NB4 (cell line): ENCODE data around the gene HFE.

Source experiments
- DNase-seq: peaks from one replicate; pipeline ENCODE4 v3.0.0; 2010; ENCODE audit warnings: low read depth
- H3K4me3 ChIP-seq: one replicate; pipeline ENCODE4 v1.5.1; 2011; ENCODE audit warnings: mild to moderate bottlenecking, low read depth, low read length, moderate library complexity
- MAX ChIP-seq: IDR thresholded peaks from 2 replicates; pipeline ENCODE4 v1.6.1; 2011; ENCODE audit warnings: low read depth, low read length
- MYC ChIP-seq: IDR thresholded peaks from 2 replicates; pipeline ENCODE4 v1.6.1; 2011; ENCODE audit warnings: low read depth, low read length
- POLR2A ChIP-seq: IDR thresholded peaks from 2 replicates; pipeline ENCODE4 v1.6.1; 2011; ENCODE audit warnings: mild to moderate bottlenecking; ENCODE audit not compliant: insufficient read length; ENCODE audit errors: extremely low read depth
- TF ChIP-seq, protein P1 (sequence below): IDR thresholded peaks from one replicate; pipeline ENCODE4 v1.5.1; 2012; ENCODE audit warnings: low read depth, low read length

Gene HFE

DNA sequence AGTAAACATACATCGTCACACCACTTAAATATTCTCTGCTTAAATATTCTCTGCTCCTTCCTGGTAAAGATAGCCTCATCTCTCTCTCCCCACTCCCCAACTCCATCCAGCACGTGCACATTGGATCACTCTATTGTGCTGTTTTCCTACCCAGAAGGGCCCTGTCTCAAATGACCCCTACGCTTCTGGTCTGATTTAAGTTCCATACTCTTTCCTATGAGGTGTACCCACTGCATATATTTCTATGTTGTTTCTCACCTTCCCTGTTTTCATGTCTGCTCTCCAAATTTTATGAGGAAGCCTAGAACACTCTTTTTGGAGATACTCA lies 53.7 kb downstream of the HFE start:
- no peak for DNase-seq
- H3K4me3 ChIP-seq, result no peak overlapping the region
- TF ChIP-seq POLR2A (no peak), MYC (no peak), MAX (no peak)
- TF ChIP-seq, protein P1, sequence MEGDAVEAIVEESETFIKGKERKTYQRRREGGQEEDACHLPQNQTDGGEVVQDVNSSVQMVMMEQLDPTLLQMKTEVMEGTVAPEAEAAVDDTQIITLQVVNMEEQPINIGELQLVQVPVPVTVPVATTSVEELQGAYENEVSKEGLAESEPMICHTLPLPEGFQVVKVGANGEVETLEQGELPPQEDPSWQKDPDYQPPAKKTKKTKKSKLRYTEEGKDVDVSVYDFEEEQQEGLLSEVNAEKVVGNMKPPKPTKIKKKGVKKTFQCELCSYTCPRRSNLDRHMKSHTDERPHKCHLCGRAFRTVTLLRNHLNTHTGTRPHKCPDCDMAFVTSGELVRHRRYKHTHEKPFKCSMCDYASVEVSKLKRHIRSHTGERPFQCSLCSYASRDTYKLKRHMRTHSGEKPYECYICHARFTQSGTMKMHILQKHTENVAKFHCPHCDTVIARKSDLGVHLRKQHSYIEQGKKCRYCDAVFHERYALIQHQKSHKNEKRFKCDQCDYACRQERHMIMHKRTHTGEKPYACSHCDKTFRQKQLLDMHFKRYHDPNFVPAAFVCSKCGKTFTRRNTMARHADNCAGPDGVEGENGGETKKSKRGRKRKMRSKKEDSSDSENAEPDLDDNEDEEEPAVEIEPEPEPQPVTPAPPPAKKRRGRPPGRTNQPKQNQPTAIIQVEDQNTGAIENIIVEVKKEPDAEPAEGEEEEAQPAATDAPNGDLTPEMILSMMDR, result no peak

GRCh38 chr6:26141378-26141904 lies 54.2 kb downstream of the HFE start:
- no peak for DNase-seq
- TF ChIP-seq MAX (no peak), POLR2A (no peak), MYC (no peak)
- TF ChIP-seq, protein P1, result no peak
- no peak overlapping the region for H3K4me3 ChIP-seq

DNA sequence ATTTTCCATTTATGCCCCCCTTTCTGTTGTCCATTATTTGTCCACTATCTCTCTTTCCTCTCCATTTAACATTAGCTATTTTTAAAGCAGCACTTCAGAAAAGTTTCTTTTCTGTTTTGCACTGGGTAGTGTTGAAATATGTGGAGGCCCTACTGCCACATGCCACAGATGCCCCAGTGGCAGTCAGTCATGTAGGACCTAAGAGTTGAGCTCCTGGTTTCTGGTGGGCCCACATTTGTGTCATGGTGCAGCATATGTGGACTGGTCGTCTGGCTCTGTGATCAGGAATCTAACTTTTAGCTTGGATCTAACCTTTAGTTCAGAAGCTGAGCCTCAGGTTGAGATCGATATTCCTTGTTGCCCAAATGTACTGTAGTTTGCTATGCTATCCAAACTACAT lies 54.8 kb downstream of the HFE start:
- TF ChIP-seq MAX (no peak), POLR2A (no peak), MYC (no peak)
- TF ChIP-seq, protein P1, result no peak
- no peak for DNase-seq

More for the DNA sequence above, 54.8 kb downstream of the HFE start:
- no peak overlapping the region for H3K4me3 ChIP-seq
